ENCODE measurements around the gene TGIF2.
A peak's percentile ranks its signal among the peaks of the same experiment; 100 is the strongest.
"Not testable (repeated sequence)": the region's sequence is repeated elsewhere in the genome, so short reads cannot be mapped to it uniquely, and the experiment has no call there.

TGIF2 gene

GRCh38 chr20:36555248-36555647 lies 18.1 kb upstream of the TGIF2 start:
- Mint-ChIP-seq H3K9me3 (no peaks in the 10 kb centered on the region), H3K4me1 (ENCODE audit: low read depth in 2 of 2) (peaks cover 6 to 9% of the 10 kb centered on the region in 2 donors), H3K27me3 (no peaks in the 10 kb centered on the region), H3K4me3 (no peak overlapping the region), H3K27ac (no peak overlapping the region), H3K36me3 (ENCODE audit: insufficient read depth) (peaks cover under 1% of the 10 kb centered on the region)
- DNase-seq: no peak
- no peak for ATAC-seq (replicated peaks)

DNA sequence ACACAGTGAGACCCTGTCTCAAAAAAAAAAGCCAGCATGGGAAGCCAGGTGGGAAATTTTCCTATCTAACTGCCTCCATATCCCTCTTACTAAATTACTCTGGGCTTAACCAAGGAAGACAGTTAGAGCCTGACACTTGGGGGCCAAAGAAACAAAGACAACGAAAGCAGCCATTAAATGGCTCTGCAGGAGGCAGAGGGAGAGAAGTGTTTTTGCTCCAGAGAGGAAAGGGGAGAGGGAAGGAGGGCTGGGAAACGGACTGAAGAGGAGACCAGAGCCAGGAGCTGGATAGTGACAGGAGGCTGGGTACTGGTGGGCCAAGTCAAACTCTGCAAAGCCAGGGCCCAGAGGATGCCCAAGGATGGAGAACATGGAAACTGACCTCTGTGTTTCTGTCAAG lies 10.7 kb upstream of the TGIF2 start:
- H3K4me3 Mint-ChIP-seq: no peak overlapping the region
- peaks cover 11 to 18% of the 10 kb centered on the region in 2 donors for H3K4me1 Mint-ChIP-seq (ENCODE audit: low read depth in 2 of 2)
- peaks cover 0 to 7% of the 10 kb centered on the region in 2 donors for H3K9me3 Mint-ChIP-seq
- DNase-seq: no peak
- H3K36me3 Mint-ChIP-seq (ENCODE audit: insufficient read depth): peaks cover 15% of the 10 kb centered on the region
- no peak for ATAC-seq (replicated peaks)
- H3K27me3 Mint-ChIP-seq: no peaks in the 10 kb centered on the region
- peak overlapping the region; percentile 2 to 85 for H3K27ac Mint-ChIP-seq

GRCh38 chr20:36563374-36563773 lies 10.0 kb upstream of the TGIF2 start:
- no peaks in the 10 kb centered on the region for H3K27me3 Mint-ChIP-seq
- peaks cover 11 to 18% of the 10 kb centered on the region in 2 donors for H3K4me1 Mint-ChIP-seq (ENCODE audit: low read depth in 2 of 2)
- H3K27ac Mint-ChIP-seq: peak overlapping the region; percentile 2 to 85
- peaks cover 0 to 7% of the 10 kb centered on the region in 2 donors for H3K9me3 Mint-ChIP-seq
- peaks cover 15% of the 10 kb centered on the region for H3K36me3 Mint-ChIP-seq (ENCODE audit: insufficient read depth)
- ATAC-seq (replicated peaks): no peak
- no peak for DNase-seq
- peak overlapping the region in 1 of 2 donors; percentile 2 for H3K4me3 Mint-ChIP-seq

DNA sequence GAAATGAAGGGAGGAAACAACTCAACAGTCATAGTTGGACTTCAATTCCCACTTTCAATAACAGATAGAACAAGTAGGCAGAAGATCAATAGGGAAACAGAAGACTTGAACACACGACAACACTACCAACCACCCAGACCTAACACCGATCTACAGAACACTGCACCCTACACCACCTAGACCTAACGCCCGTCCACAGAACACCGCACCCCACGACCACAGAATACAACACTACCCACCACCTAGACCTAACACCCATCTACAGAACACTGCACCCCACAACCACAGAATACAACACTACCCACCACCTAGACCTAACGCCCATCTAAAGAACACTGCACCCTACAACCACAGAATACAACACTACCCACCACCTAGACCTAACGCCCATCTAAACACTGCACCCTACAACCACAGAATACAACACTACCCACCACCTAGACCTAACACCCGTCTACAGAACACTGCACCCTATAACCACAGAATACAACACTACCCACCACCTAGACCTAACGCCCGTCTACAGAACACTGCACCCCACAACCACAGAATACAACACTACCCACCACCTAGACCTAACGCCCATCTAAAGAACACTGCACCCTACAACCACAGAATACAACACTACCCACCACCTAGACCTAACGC lies 9.2 kb upstream of the TGIF2 start:
- peaks cover 11 to 18% of the 10 kb centered on the region in 2 donors for H3K4me1 Mint-ChIP-seq (ENCODE audit: low read depth in 2 of 2)
- H3K27me3 Mint-ChIP-seq, H3K4me3 Mint-ChIP-seq, H3K9me3 Mint-ChIP-seq: not testable (repeated sequence)
- DNase-seq (peak; percentile 21 to 53 (median 32)), ATAC-seq (replicated peaks) (peak; percentile 76)
- peaks cover 15% of the 10 kb centered on the region for H3K36me3 Mint-ChIP-seq (ENCODE audit: insufficient read depth)
- H3K27ac Mint-ChIP-seq: peak overlapping the region; percentile 11 to 85

GRCh38 chr20:36564726-36565121 lies 8.7 kb upstream of the TGIF2 start:
- not testable (repeated sequence) for H3K9me3 Mint-ChIP-seq, H3K27me3 Mint-ChIP-seq
- peak overlapping the region; percentile 1 for H3K4me3 Mint-ChIP-seq
- H3K27ac Mint-ChIP-seq: peak overlapping the region; percentile 11 to 85
- ATAC-seq (replicated peaks) (peak; percentile 82), DNase-seq (peak in 2 of 3 experiments; percentile 32 to 34)
- peaks cover 11 to 18% of the 10 kb centered on the region in 2 donors for H3K4me1 Mint-ChIP-seq (ENCODE audit: low read depth in 2 of 2)
- peaks cover 15% of the 10 kb centered on the region for H3K36me3 Mint-ChIP-seq (ENCODE audit: insufficient read depth)

GRCh38 chr20:36565520-36565919 lies 7.9 kb upstream of the TGIF2 start:
- H3K36me3 Mint-ChIP-seq (ENCODE audit: insufficient read depth): peaks cover 15% of the 10 kb centered on the region
- no peak for DNase-seq
- H3K27me3 Mint-ChIP-seq: no peaks in the 10 kb centered on the region
- ATAC-seq (replicated peaks): no peak
- H3K27ac Mint-ChIP-seq: peak overlapping the region in 1 of 2 donors; percentile 11
- H3K9me3 Mint-ChIP-seq: peaks cover 0 to 7% of the 10 kb centered on the region in 2 donors
- peaks cover 11 to 18% of the 10 kb centered on the region in 2 donors for H3K4me1 Mint-ChIP-seq (ENCODE audit: low read depth in 2 of 2)
- H3K4me3 Mint-ChIP-seq: no peak overlapping the region

- Mint-ChIP-seq H3K4me1 (ENCODE audit: low read depth in 2 of 2) (peaks cover 17 to 19% of the 10 kb centered on the region in 2 donors), H3K27ac (no peak overlapping the region), H3K27me3 (no peaks in the 10 kb centered on the region), H3K9me3 (no peaks in the 10 kb centered on the region), H3K36me3 (ENCODE audit: insufficient read depth) (peaks cover 16% of the 10 kb centered on the region), H3K4me3 (no peak overlapping the region)
- DNase-seq (no peak), ATAC-seq (replicated peaks) (no peak)
Measured at GRCh38 chr20:36569847-36570429, 3.5 kb upstream of the TGIF2 start.

- Mint-ChIP-seq H3K36me3 (ENCODE audit: insufficient read depth) (peaks cover 19% of the 10 kb centered on the region), H3K27me3 (no peaks in the 10 kb centered on the region), H3K4me3 (peak overlapping the region; percentile 76 to 83), H3K27ac (peak overlapping the region; percentile 95 to 97), H3K9me3 (no peaks in the 10 kb centered on the region), H3K4me1 (ENCODE audit: low read depth in 2 of 2) (peaks cover 29% of the 10 kb centered on the region in 2 donors)
- DNase-seq (no peak), ATAC-seq (replicated peaks) (no peak)
Measured at GRCh38 chr20:36571564-36572504, 1.6 kb upstream of the TGIF2 start.

- Mint-ChIP-seq H3K4me3 (peak overlapping the region; percentile 76 to 83), H3K4me1 (ENCODE audit: low read depth in 2 of 2) (peaks cover 29% of the 10 kb centered on the region in 2 donors), H3K9me3 (no peaks in the 10 kb centered on the region), H3K27ac (peak overlapping the region; percentile 95 to 97), H3K27me3 (no peaks in the 10 kb centered on the region), H3K36me3 (ENCODE audit: insufficient read depth) (peaks cover 19% of the 10 kb centered on the region)
- peak; percentile 57 for ATAC-seq (replicated peaks)
- peak in 2 of 3 experiments; percentile 50 to 54 for DNase-seq
Measured at GRCh38 chr20:36572701-36573102, 695 bp upstream of the TGIF2 start.

GRCh38 chr20:36573798-36574365 lies 485 bp downstream of the TGIF2 start:
- H3K27ac Mint-ChIP-seq: peak overlapping the region; percentile 89 to 95
- H3K36me3 Mint-ChIP-seq (ENCODE audit: insufficient read depth): peaks cover 28% of the 10 kb centered on the region
- DNase-seq (no peak), ATAC-seq (replicated peaks) (peak; percentile 7)
- peaks cover 29% of the 10 kb centered on the region in 2 donors for H3K4me1 Mint-ChIP-seq (ENCODE audit: low read depth in 2 of 2)
- H3K27me3 Mint-ChIP-seq: no peaks in the 10 kb centered on the region
- no peaks in the 10 kb centered on the region for H3K9me3 Mint-ChIP-seq
- peak overlapping the region; percentile 80 to 87 for H3K4me3 Mint-ChIP-seq

- Mint-ChIP-seq H3K36me3 (ENCODE audit: insufficient read depth) (peaks cover 33% of the 10 kb centered on the region), H3K4me3 (peak overlapping the region; percentile 80 to 87), H3K9me3 (no peaks in the 10 kb centered on the region), H3K27ac (peak overlapping the region; percentile 89 to 95), H3K27me3 (no peaks in the 10 kb centered on the region), H3K4me1 (ENCODE audit: low read depth in 2 of 2) (peaks cover 29% of the 10 kb centered on the region in 2 donors)
- DNase-seq (peak; percentile 29 to 41 (median 32)), ATAC-seq (replicated peaks) (peak; percentile 12)
Measured at GRCh38 chr20:36574366-36575135, 1.2 kb downstream of the TGIF2 start.

DNA sequence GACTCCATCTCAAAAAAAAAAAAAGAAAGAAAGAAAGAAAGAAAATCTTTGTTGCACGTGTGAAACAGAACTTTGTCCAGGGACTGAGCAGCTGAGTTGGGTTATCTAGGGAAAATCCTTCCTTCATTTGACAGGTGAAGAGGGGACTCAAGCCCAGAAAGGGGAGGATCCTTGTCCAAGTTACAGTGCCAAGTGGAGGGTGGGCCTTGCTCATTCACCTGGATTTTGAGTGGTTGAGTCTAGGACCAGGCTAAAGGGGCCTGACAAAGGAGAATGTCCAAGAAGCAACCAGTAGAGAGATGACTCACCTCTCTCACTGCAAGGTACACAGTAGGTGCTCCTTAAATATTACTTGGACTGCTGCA lies 2.7 kb downstream of the TGIF2 start:
- H3K4me1 Mint-ChIP-seq (ENCODE audit: low read depth in 2 of 2): peaks cover 29 to 34% of the 10 kb centered on the region in 2 donors
- H3K27ac Mint-ChIP-seq: peak overlapping the region; percentile 89 to 95
- DNase-seq (no peak), ATAC-seq (replicated peaks) (no peak)
- H3K36me3 Mint-ChIP-seq (ENCODE audit: insufficient read depth): peaks cover 47% of the 10 kb centered on the region
- H3K27me3 Mint-ChIP-seq: no peaks in the 10 kb centered on the region
- no peaks in the 10 kb centered on the region for H3K9me3 Mint-ChIP-seq
- H3K4me3 Mint-ChIP-seq: peak overlapping the region; percentile 80 to 87

Measured in effector memory CD8-positive, alpha-beta T cell (primary cell).